HepG2 (cell line): ENCODE data around the gene ABHD15. TPM values are rescaled to one million over a fixed set of nuclear protein-coding genes. Genes with fewer than 3 reads are reported as not detected.

ENCODE experiments used
- DBP ChIP-seq: sonication (generic); formaldehyde crosslinking; IDR thresholded peaks from 2 replicates; pipeline ENCODE4 v1.4.0; 2020; ENCODE audit warnings: missing genetic modification reagents; ENCODE audit errors: not compliant biosample characterization
- ETV5 ChIP-seq: IDR thresholded peaks from 2 replicates; pipeline ENCODE4 v1.6.1; 2018; ENCODE audit warnings: missing biosample characterization, missing genetic modification reagents, inconsistent platforms, borderline replicate concordance
- GFI1 ChIP-seq: sonication (generic); formaldehyde crosslinking; IDR thresholded peaks from 2 replicates; pipeline ENCODE4 v1.5.0; 2020; ENCODE audit warnings: missing genetic modification reagents, mild to moderate bottlenecking, borderline replicate concordance
- ISL2 ChIP-seq: sonication (generic); formaldehyde crosslinking; IDR thresholded peaks from 2 replicates; pipeline ENCODE4 v1.5.0; 2020; ENCODE audit warnings: missing genetic modification reagents
- KDM2A ChIP-seq: sonication (generic); formaldehyde crosslinking; IDR thresholded peaks from 2 replicates; pipeline ENCODE4 v1.4.0; 2020; ENCODE audit warnings: low read depth, missing genetic modification reagents, borderline replicate concordance
- PAX8 ChIP-seq: sonication (generic); formaldehyde crosslinking; IDR thresholded peaks from 2 replicates; pipeline ENCODE4 v1.8.0; 2022; ENCODE audit warnings: mild to moderate bottlenecking, missing genetic modification reagents, borderline replicate concordance
- PHF8 ChIP-seq: sonication (generic); formaldehyde crosslinking; IDR thresholded peaks from 2 replicates; pipeline ENCODE4 v1.5.0; 2020; ENCODE audit warnings: missing genetic modification reagents
- RARG ChIP-seq: sonication (generic); formaldehyde crosslinking; IDR thresholded peaks from 2 replicates; pipeline ENCODE4 v1.4.0; 2020; ENCODE audit warnings: low read depth, mild to moderate bottlenecking, missing genetic modification reagents
- TEAD3 ChIP-seq: optimal IDR thresholded peaks from 2 replicates; pipeline ENCODE3; 2016; ENCODE audit warnings: borderline replicate concordance
- XRCC5 ChIP-seq: fragments of 200-400 bp; formaldehyde crosslinking; optimal IDR thresholded peaks from 2 replicates; pipeline ENCODE3; 2017; ENCODE audit warnings: mild to moderate bottlenecking, low read length
- ZBTB20 ChIP-seq: sonication (generic); formaldehyde crosslinking; IDR thresholded peaks from 2 replicates; pipeline ENCODE4 v1.8.1; 2023; ENCODE audit warnings: missing genetic modification reagents, low read depth, mild to moderate bottlenecking, borderline replicate concordance
- ZNF12 ChIP-seq: sonication (generic); formaldehyde crosslinking; IDR thresholded peaks from 2 replicates; pipeline ENCODE4 v1.5.0; 2020; ENCODE audit warnings: missing genetic modification reagents
- ZNF576 ChIP-seq: sonication (generic); formaldehyde crosslinking; IDR thresholded peaks from 2 replicates; pipeline ENCODE4 v1.4.0; 2020; ENCODE audit warnings: mild to moderate bottlenecking, missing genetic modification reagents
- ZNF775 ChIP-seq: sonication (generic); formaldehyde crosslinking; IDR thresholded peaks from 2 replicates; pipeline ENCODE4 v1.4.0; 2020; ENCODE audit warnings: missing genetic modification reagents, mild to moderate bottlenecking, moderate library complexity, borderline replicate concordance
- ZZZ3 ChIP-seq: sonication (generic); formaldehyde crosslinking; IDR thresholded peaks from 2 replicates; pipeline ENCODE4 v1.4.0; 2020; ENCODE audit warnings: missing genetic modification reagents, mild to moderate bottlenecking, borderline replicate concordance
- polyA plus RNA-seq, 8 experiments: library from polyadenylated mRNA; depleted of rRNA in 3 of 8; stranded (reverse) in 7 of 8; unstranded in 1 of 8; fragments of >200 nt; fragmentation: Illumina TruSeq in 4 of 8; extraction: Trizol in 4 of 8; gene quantifications; 2 replicates each; pipeline versions ENCODE4 v1.2.1 to v1.2.3, GENCODE V29; 2011 to 2016; ENCODE audit warnings: low read depth in 4 of 8, missing spikeins in 1 of 8, mixed read lengths in 1 of 8; ENCODE audit not compliant: insufficient read depth in 1 of 8
- total RNA-seq, 5 experiments: library from RNA; depleted of rRNA; stranded (reverse); fragments of >200 nt; fragmentation: Illumina TruSeq; extraction: Trizol; gene quantifications; 2 replicates each; pipeline ENCODE4 v1.2.3, GENCODE V29; 2016; ENCODE audit warnings: low read depth in 1 of 5
- TF ChIP-seq, protein P1 (sequence below): sonication (generic); formaldehyde crosslinking; IDR thresholded peaks from 2 replicates; pipeline ENCODE4 v1.5.0; 2020; ENCODE audit warnings: mild to moderate bottlenecking, missing genetic modification reagents, borderline replicate concordance
- TF ChIP-seq, protein P2 (sequence below): IDR thresholded peaks from 2 replicates; pipeline ENCODE4 v1.6.1; 2016; ENCODE audit warnings: missing compliant biosample characterization, missing genetic modification reagents, borderline replicate concordance

Gene ABHD15
- total and polyA plus RNA-seq, 2 of the 13 experiments (the other 11 are each of a cell fraction or from before 2014, with no cell fraction given) = 2.4 to 7.7 TPM

- TF ChIP-seq, protein P1, sequence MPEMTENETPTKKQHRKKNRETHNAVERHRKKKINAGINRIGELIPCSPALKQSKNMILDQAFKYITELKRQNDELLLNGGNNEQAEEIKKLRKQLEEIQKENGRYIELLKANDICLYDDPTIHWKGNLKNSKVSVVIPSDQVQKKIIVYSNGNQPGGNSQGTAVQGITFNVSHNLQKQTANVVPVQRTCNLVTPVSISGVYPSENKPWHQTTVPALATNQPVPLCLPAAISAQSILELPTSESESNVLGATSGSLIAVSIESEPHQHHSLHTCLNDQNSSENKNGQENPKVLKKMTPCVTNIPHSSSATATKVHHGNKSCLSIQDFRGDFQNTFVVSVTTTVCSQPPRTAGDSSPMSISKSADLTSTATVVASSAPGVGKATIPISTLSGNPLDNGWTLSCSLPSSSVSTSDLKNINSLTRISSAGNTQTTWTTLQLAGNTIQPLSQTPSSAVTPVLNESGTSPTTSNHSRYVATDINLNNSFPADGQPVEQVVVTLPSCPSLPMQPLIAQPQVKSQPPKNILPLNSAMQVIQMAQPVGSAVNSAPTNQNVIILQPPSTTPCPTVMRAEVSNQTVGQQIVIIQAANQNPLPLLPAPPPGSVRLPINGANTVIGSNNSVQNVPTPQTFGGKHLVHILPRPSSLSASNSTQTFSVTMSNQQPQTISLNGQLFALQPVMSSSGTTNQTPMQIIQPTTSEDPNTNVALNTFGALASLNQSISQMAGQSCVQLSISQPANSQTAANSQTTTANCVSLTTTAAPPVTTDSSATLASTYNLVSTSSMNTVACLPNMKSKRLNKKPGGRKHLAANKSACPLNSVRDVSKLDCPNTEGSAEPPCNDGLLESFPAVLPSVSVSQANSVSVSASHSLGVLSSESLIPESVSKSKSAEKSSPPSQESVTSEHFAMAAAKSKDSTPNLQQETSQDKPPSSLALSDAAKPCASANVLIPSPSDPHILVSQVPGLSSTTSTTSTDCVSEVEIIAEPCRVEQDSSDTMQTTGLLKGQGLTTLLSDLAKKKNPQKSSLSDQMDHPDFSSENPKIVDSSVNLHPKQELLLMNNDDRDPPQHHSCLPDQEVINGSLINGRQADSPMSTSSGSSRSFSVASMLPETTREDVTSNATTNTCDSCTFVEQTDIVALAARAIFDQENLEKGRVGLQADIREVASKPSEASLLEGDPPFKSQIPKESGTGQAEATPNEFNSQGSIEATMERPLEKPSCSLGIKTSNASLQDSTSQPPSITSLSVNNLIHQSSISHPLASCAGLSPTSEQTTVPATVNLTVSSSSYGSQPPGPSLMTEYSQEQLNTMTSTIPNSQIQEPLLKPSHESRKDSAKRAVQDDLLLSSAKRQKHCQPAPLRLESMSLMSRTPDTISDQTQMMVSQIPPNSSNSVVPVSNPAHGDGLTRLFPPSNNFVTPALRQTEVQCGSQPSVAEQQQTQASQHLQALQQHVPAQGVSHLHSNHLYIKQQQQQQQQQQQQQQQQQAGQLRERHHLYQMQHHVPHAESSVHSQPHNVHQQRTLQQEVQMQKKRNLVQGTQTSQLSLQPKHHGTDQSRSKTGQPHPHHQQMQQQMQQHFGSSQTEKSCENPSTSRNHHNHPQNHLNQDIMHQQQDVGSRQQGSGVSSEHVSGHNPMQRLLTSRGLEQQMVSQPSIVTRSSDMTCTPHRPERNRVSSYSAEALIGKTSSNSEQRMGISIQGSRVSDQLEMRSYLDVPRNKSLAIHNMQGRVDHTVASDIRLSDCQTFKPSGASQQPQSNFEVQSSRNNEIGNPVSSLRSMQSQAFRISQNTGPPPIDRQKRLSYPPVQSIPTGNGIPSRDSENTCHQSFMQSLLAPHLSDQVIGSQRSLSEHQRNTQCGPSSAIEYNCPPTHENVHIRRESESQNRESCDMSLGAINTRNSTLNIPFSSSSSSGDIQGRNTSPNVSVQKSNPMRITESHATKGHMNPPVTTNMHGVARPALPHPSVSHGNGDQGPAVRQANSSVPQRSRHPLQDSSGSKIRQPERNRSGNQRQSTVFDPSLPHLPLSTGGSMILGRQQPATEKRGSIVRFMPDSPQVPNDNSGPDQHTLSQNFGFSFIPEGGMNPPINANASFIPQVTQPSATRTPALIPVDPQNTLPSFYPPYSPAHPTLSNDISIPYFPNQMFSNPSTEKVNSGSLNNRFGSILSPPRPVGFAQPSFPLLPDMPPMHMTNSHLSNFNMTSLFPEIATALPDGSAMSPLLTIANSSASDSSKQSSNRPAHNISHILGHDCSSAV = no peak
- TF ChIP-seq KDM2A (CRISPR knock-in tag) (peak; percentile 75; the same call in 1 of the 2 replicates), ISL2 (0 out of 2 replicates have a peak, but pooled peaks have one; percentile 12), PHF8 (CRISPR knock-in tag) (peak; percentile 95), GFI1 (CRISPR knock-in tag) (0 out of 2 replicates have a peak, but pooled peaks have one; percentile 16), ETV5 (0 out of 2 replicates have a peak, but pooled peaks have one; percentile 29), ZZZ3 (CRISPR knock-in tag) (no peak), ZNF12 (CRISPR knock-in tag) (peak; percentile 21; the same call in 1 of the 2 replicates), PAX8 (CRISPR knock-in tag) (no peak), TEAD3 (CRISPR knock-in tag) (no peak), DBP (CRISPR knock-in tag) (no peak), XRCC5 (no peak), ZNF775 (CRISPR knock-in tag) (no peak), RARG (CRISPR knock-in tag) (no peak), ZBTB20 (CRISPR knock-in tag) (no peak), ZNF576 (CRISPR knock-in tag) (no peak)
- TF ChIP-seq, protein P2, sequence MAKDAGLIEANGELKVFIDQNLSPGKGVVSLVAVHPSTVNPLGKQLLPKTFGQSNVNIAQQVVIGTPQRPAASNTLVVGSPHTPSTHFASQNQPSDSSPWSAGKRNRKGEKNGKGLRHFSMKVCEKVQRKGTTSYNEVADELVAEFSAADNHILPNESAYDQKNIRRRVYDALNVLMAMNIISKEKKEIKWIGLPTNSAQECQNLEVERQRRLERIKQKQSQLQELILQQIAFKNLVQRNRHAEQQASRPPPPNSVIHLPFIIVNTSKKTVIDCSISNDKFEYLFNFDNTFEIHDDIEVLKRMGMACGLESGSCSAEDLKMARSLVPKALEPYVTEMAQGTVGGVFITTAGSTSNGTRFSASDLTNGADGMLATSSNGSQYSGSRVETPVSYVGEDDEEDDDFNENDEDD (CRISPR knock-in tag) = no peak
These were observed 1.8 kb upstream of the ABHD15 start, which contains the start of gene TP53I13 (continued) for GRCh38 chr17:29568331-29569244.
